SK-N-SH (cell line): Measurements from ENCODE around the gene TBRG4. TPM values are rescaled to one million over a fixed set of nuclear protein-coding genes. Genes with fewer than 3 reads are reported as not detected.
"Not testable (repeated sequence)": the region's sequence is repeated elsewhere in the genome, so short reads cannot be mapped to it uniquely, and the experiment has no call there.

Experiments used
- CTCF ChIA-PET: fragments of 300-600, 350-600 bp; formaldehyde crosslinking; extraction: SDS; loops from one replicate; lab custom pipeline; 2021; lab: Yijun Ruan, JAX
- POLR2A ChIA-PET: fragments of 350-600 bp; sonication (Branson Sonifier 250); formaldehyde crosslinking; extraction: SDS; loops from one replicate; lab custom pipeline; 2020; ENCODE audit warnings: antibody characterized with exemption, inconsistent platforms; lab: Yijun Ruan, JAX
- DNase-seq: peaks from one replicate; pipeline ENCODE4 v3.0.0; 2012
- H2AFZ ChIP-seq: fragments of 200-600 bp; sonication (generic); 2 replicates; pipeline ENCODE4 v1.8.1; 2016; ENCODE audit warnings: antibody characterized with exemption, mild to moderate bottlenecking, low read depth
- H3F3A ChIP-seq: fragments of 200-600 bp; sonication (generic); replicated peaks from 2 replicates; pipeline ENCODE3; 2016; ENCODE audit warnings: antibody characterized with exemption, mild to moderate bottlenecking; ENCODE audit not compliant: insufficient read depth
- H3K27ac ChIP-seq, 2 experiments: fragments of 200-500 bp in 1 of 2; fragments of 200-600 bp in 1 of 2; sonication (Bioruptor generic) in 1 of 2; sonication (generic), shearing (Covaris generic) in 1 of 2; 2 replicates each; pipeline versions ENCODE4 v1.5.1 to v1.6.1; 2014 to 2016; ENCODE audit warnings: low read depth in 2 of 2, inconsistent platforms in 1 of 2, low read length in 1 of 2, mild to moderate bottlenecking in 1 of 2, mixed read lengths in 1 of 2
- H3K27me3 ChIP-seq: fragments of 200-600 bp; sonication (generic), shearing (Covaris generic); 2 replicates; pipeline ENCODE4 v1.6.1; 2016; ENCODE audit warnings: mixed run types; ENCODE audit not compliant: insufficient read depth
- H3K36me3 ChIP-seq, 2 experiments: fragments of 200-500 bp in 1 of 2; fragments of 200-600 bp in 1 of 2; sonication (Bioruptor generic) in 1 of 2; sonication (generic) in 1 of 2; replicated peaks in 1 of 2; 2 replicates each; pipeline versions ENCODE3 to v1.5.1; 2014 to 2016; ENCODE audit warnings: low read length in 1 of 2, mild to moderate bottlenecking in 1 of 2; ENCODE audit not compliant: insufficient read depth in 2 of 2, control insufficient read depth in 1 of 2
- H3K4me1 ChIP-seq, 2 experiments: fragments of 200-500 bp in 1 of 2; fragments of 200-600 bp in 1 of 2; sonication (Bioruptor generic) in 1 of 2; sonication (generic), shearing (Covaris generic) in 1 of 2; 2 replicates each; pipeline versions ENCODE4 v1.5.1 to v1.6.1; 2014 to 2016; ENCODE audit warnings: low read depth in 1 of 2, low read length in 1 of 2, mixed run types in 1 of 2; ENCODE audit not compliant: insufficient read depth in 2 of 2, control insufficient read depth in 1 of 2
- H3K4me2 ChIP-seq: fragments of 200-600 bp; sonication (generic), shearing (Covaris generic); 2 replicates; pipeline ENCODE4 v1.6.1; 2017; ENCODE audit warnings: mixed run types
- H3K4me3 ChIP-seq, 2 experiments: fragments of 200-500 bp in 1 of 2; fragments of 200-600 bp in 1 of 2; sonication (Bioruptor generic) in 1 of 2; sonication (generic), shearing (Covaris generic) in 1 of 2; 2 replicates each; pipeline versions ENCODE4 v1.5.1 to v1.8.1; 2014 to 2016; ENCODE audit warnings: low read depth in 2 of 2, inconsistent platforms in 1 of 2, low read length in 1 of 2, mild to moderate bottlenecking in 1 of 2, mixed read lengths in 1 of 2, moderate library complexity in 1 of 2
- H3K79me2 ChIP-seq: fragments of 200-600 bp; sonication (generic); 2 replicates; pipeline ENCODE4 v1.8.1; 2017; ENCODE audit warnings: mild to moderate bottlenecking; ENCODE audit not compliant: insufficient read depth
- H3K9ac ChIP-seq: fragments of 200-600 bp; sonication (generic); 2 replicates; pipeline ENCODE4 v1.6.1; 2017; ENCODE audit warnings: mixed run types
- H3K9me2 ChIP-seq: fragments of 200-600 bp; sonication (generic); 2 replicates; pipeline ENCODE4 v1.6.1; 2017; ENCODE audit warnings: mixed run types
- H3K9me3 ChIP-seq: fragments of 200-600 bp; sonication (generic); 2 replicates; pipeline ENCODE4 v1.6.1; 2017; ENCODE audit warnings: mixed run types, mild to moderate bottlenecking, moderate library complexity
- H4K20me1 ChIP-seq: fragments of 200-600 bp; sonication (generic); 2 replicates; pipeline ENCODE4 v1.6.1; 2017; ENCODE audit warnings: mild to moderate bottlenecking, mixed run types; ENCODE audit not compliant: insufficient read depth
- ELF1 ChIP-seq: IDR thresholded peaks from 2 replicates; pipeline ENCODE4 v1.4.0; 2012
- FOSL2 ChIP-seq: IDR thresholded peaks from 2 replicates; pipeline ENCODE4 v1.4.0; 2012; ENCODE audit warnings: low read depth, mild to moderate bottlenecking, moderate library complexity, borderline replicate concordance
- MEF2A ChIP-seq: IDR thresholded peaks from 2 replicates; pipeline ENCODE4 v1.4.0; 2012; ENCODE audit warnings: low read depth, borderline replicate concordance
- NRF1 ChIP-seq: IDR thresholded peaks from 2 replicates; pipeline ENCODE4 v1.6.1; 2012; ENCODE audit warnings: low read depth, mild to moderate bottlenecking, low read length
- POLR2AphosphoS5 ChIP-seq: IDR thresholded peaks from 2 replicates; pipeline ENCODE4 v1.6.1; 2012; ENCODE audit warnings: low read depth, low read length
- SIN3A ChIP-seq: IDR thresholded peaks from 2 replicates; pipeline ENCODE4 v1.6.1; 2012; ENCODE audit warnings: low read depth, mild to moderate bottlenecking, low read length, moderate library complexity, borderline replicate concordance
- TCF12 ChIP-seq: IDR thresholded peaks from 2 replicates; pipeline ENCODE4 v1.4.0; 2012
- YY1 ChIP-seq: IDR thresholded peaks from 2 replicates; pipeline ENCODE4 v1.4.0; 2012; ENCODE audit warnings: low read depth, mild to moderate bottlenecking
- WGBS: methylation state at CpG from one replicate; pipeline ENCODE4 v1.1.6; 2017; ENCODE audit warnings: low lambda C conversion rate; 5-methylcytosine and 5-hydroxymethylcytosine counted together
- polyA plus RNA-seq, 3 experiments: library from polyadenylated mRNA; depleted of rRNA; stranded (reverse); fragments of >200 nt; gene quantifications; 2 replicates each; pipeline ENCODE4 v1.2.3, GENCODE V29; 2012
- TF ChIP-seq, protein P1 (sequence below): IDR thresholded peaks from 2 replicates; pipeline ENCODE4 v1.4.0; 2012; ENCODE audit warnings: low read depth
- TF ChIP-seq, protein P2 (sequence below): IDR thresholded peaks from 2 replicates; pipeline ENCODE4 v1.6.1; 2012; ENCODE audit warnings: mild to moderate bottlenecking, low read depth, low read length, moderate library complexity
- TF ChIP-seq, protein P3 (sequence below): fragments of 200-600 bp; sonication (generic); IDR thresholded peaks from 2 replicates; pipeline ENCODE4 v1.6.1; 2017; ENCODE audit warnings: antibody characterized with exemption, mild to moderate bottlenecking, moderate library complexity

Gene TBRG4
- polyA plus RNA-seq, 1 of the 3 experiments (the other 2 are of a cell fraction), result 76.2 TPM

DNA sequence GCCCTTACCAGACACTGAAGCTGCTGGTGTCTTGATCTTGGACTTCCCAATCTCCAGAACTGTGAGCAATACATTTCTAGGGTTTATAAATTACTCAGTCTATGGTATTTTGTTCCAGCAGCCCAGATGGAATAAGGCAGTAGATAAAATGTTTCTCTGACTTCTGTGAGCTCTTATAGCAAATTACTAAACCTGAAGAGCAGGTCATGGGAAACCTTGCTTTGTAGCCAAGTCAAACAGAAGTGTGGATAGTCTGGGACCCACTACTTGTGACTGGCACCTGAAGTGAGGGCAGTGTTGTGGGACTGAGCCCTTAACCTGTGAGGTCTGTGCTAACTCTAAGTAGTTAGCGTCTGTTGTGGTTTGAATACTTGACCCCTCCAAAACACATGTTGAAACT is 4.6 kb upstream of the TBRG4 start:
- CTCF ChIA-PET, result interaction anchor here (0.8 to 14.6 kb wide), 4 partner anchors 12 to 259 kb away, joined by 3 to 149 read pairs (median 4); no protein-coding TSS in a partner anchor
- 29% methylated on average over 1 of the region's 1 CpG for WGBS

DNA sequence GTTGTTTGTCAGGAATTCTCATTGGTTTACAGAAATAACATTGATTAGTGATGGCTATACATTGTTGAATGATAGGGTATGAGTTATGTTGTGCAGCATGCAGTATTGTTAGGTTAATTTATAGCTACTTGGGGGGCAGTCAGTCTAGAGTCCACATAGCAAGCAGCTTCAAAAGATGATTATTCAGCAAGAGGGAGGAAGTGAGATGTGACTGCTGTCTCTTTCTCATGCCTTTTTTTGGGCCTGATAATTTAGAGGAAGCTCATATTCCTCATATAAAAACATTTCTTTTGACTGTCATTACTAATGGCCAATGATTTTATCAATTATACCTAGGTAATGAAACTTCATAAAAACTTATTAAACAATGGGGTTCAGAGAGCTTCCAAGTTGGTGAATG is 3.4 kb upstream of the TBRG4 start:
- no peaks in the 10 kb centered on the region for H3K9me2 ChIP-seq
- POLR2A ChIA-PET, result interaction anchor here (1.0 kb wide), 1 partner anchor 26 kb away, joined by 3 read pairs; the partner anchor contains the start of gene NACAD
- DNase-seq, result no peak
- H3K9me3 ChIP-seq, result no peaks in the 10 kb centered on the region
- no peak overlapping the region for H3K4me3 ChIP-seq
- H4K20me1 ChIP-seq, result no peaks in the 10 kb centered on the region
- H3K4me1 ChIP-seq, result peaks cover 5 to 7% of the 10 kb centered on the region in 2 experiments; a peak in 2 of 4 replicates
- no peaks in the 10 kb centered on the region for H3K36me3 ChIP-seq
- H3K27me3 ChIP-seq, result peaks cover 18% of the 10 kb centered on the region; the same call in 1 of the 2 replicates
- TF ChIP-seq ELF1, result no peak
- H3K4me2 ChIP-seq, result no peak overlapping the region
- peaks cover 16% of the 10 kb centered on the region for H3K79me2 ChIP-seq
- H3K27ac ChIP-seq, result no peak overlapping the region
- no peak overlapping the region for H3K9ac ChIP-seq
- H3F3A ChIP-seq, result peaks cover 4% of the 10 kb centered on the region
- no peak overlapping the region for H2AFZ ChIP-seq
- CTCF ChIA-PET, result interaction anchor here (0.6 to 14.6 kb wide), 6 partner anchors 21 to 258 kb away, joined by 3 to 149 read pairs (median 3); partner anchors contain the start of gene NACAD

More for the DNA sequence above, 4.6 kb upstream of the TBRG4 start:
- no peak for DNase-seq
- H3K27me3 ChIP-seq, result peaks cover 18% of the 10 kb centered on the region; the same call in 1 of the 2 replicates
- H3K36me3 ChIP-seq, result no peaks in the 10 kb centered on the region
- H4K20me1 ChIP-seq, result no peaks in the 10 kb centered on the region
- H3K79me2 ChIP-seq, result peaks cover 5% of the 10 kb centered on the region
- no peak overlapping the region for H3K4me2 ChIP-seq
- H3K9ac ChIP-seq, result no peak overlapping the region
- peaks cover 4 to 5% of the 10 kb centered on the region in 2 experiments; a peak in 2 of 4 replicates for H3K4me1 ChIP-seq
- H3K27ac ChIP-seq, result no peak overlapping the region
- H3K4me3 ChIP-seq, result no peak overlapping the region
- TF ChIP-seq, protein P1, sequence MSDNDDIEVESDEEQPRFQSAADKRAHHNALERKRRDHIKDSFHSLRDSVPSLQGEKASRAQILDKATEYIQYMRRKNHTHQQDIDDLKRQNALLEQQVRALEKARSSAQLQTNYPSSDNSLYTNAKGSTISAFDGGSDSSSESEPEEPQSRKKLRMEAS, result no peak
- TF ChIP-seq SIN3A (no peak), MEF2A (no peak), POLR2AphosphoS5 (no peak), YY1 (no peak), FOSL2 (no peak), TCF12 (no peak), NRF1 (no peak)
- TF ChIP-seq, protein P2, sequence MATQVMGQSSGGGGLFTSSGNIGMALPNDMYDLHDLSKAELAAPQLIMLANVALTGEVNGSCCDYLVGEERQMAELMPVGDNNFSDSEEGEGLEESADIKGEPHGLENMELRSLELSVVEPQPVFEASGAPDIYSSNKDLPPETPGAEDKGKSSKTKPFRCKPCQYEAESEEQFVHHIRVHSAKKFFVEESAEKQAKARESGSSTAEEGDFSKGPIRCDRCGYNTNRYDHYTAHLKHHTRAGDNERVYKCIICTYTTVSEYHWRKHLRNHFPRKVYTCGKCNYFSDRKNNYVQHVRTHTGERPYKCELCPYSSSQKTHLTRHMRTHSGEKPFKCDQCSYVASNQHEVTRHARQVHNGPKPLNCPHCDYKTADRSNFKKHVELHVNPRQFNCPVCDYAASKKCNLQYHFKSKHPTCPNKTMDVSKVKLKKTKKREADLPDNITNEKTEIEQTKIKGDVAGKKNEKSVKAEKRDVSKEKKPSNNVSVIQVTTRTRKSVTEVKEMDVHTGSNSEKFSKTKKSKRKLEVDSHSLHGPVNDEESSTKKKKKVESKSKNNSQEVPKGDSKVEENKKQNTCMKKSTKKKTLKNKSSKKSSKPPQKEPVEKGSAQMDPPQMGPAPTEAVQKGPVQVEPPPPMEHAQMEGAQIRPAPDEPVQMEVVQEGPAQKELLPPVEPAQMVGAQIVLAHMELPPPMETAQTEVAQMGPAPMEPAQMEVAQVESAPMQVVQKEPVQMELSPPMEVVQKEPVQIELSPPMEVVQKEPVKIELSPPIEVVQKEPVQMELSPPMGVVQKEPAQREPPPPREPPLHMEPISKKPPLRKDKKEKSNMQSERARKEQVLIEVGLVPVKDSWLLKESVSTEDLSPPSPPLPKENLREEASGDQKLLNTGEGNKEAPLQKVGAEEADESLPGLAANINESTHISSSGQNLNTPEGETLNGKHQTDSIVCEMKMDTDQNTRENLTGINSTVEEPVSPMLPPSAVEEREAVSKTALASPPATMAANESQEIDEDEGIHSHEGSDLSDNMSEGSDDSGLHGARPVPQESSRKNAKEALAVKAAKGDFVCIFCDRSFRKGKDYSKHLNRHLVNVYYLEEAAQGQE, result no peak
- TF ChIP-seq, protein P3, sequence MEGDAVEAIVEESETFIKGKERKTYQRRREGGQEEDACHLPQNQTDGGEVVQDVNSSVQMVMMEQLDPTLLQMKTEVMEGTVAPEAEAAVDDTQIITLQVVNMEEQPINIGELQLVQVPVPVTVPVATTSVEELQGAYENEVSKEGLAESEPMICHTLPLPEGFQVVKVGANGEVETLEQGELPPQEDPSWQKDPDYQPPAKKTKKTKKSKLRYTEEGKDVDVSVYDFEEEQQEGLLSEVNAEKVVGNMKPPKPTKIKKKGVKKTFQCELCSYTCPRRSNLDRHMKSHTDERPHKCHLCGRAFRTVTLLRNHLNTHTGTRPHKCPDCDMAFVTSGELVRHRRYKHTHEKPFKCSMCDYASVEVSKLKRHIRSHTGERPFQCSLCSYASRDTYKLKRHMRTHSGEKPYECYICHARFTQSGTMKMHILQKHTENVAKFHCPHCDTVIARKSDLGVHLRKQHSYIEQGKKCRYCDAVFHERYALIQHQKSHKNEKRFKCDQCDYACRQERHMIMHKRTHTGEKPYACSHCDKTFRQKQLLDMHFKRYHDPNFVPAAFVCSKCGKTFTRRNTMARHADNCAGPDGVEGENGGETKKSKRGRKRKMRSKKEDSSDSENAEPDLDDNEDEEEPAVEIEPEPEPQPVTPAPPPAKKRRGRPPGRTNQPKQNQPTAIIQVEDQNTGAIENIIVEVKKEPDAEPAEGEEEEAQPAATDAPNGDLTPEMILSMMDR, result no peak
- POLR2A ChIA-PET, result no interaction called here
- no peak overlapping the region for H2AFZ ChIP-seq
- no peaks in the 10 kb centered on the region for H3K9me2 ChIP-seq
- no peaks in the 10 kb centered on the region for H3K9me3 ChIP-seq
- peaks cover 4% of the 10 kb centered on the region for H3F3A ChIP-seq

DNA sequence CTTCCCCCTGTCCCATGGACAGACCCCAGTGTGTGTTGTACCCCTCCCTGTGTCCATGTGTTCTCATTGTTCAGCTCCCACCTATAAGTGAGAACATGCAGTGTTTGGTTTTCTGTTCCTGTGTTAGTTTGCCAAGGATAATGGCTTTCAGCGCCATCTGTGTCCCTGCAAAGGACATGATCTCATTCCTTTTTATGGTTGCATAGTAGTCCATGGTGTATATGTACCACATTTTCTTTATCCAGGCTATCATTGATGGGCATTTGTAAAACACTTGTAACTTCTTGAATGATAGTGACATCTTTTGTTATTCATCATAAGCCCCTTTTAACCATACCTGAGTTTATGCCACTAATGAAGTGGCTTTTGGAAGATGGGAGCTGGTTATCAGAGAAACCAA is 2.8 kb upstream of the TBRG4 start:
- not testable (repeated sequence) for H3K36me3 ChIP-seq, H3K9ac ChIP-seq, H3K4me2 ChIP-seq, DNase-seq, H3K27ac ChIP-seq, H3K9me3 ChIP-seq, H2AFZ ChIP-seq, H4K20me1 ChIP-seq, H3F3A ChIP-seq, H3K4me1 ChIP-seq, H3K9me2 ChIP-seq, H3K4me3 ChIP-seq
- CTCF ChIA-PET, result interaction anchor here (1.2 to 14.6 kb wide), 6 partner anchors 21 to 257 kb away, joined by 3 to 149 read pairs (median 4); partner anchors contain the start of gene NACAD
- H3K79me2 ChIP-seq, result peaks cover 22% of the 10 kb centered on the region
- H3K27me3 ChIP-seq, result peaks cover 18% of the 10 kb centered on the region; the same call in 1 of the 2 replicates
- WGBS, result 36% methylated on average over 1 of the region's 1 CpG
- POLR2A ChIA-PET, result interaction anchor here (1.0 kb wide), 1 partner anchor 25 kb away, joined by 3 read pairs; the partner anchor contains the start of gene NACAD
